Lower leg skin (tissue), 3 donors: Measurements from ENCODE around the gene MYB.

Experiments
- POLR2A ChIP-seq, 2 donors: fragments of 450-650 bp; IDR thresholded peaks; one replicate each; pipeline ENCODE4 v1.6.1; 2016 to 2017; ENCODE audit warnings: antibody characterized with exemption in 2 of 2, mild to moderate bottlenecking in 1 of 2, moderate library complexity in 1 of 2
- TF ChIP-seq, protein P1 (sequence below), 3 donors: fragments of 450-650 bp; IDR thresholded peaks; one replicate each; pipeline ENCODE4 v1.5.1; 2016; ENCODE audit warnings: antibody characterized with exemption in 3 of 3, mild to moderate bottlenecking in 3 of 3, moderate library complexity in 2 of 3

- TF ChIP-seq POLR2A (IDR thresholded peaks at IDR 0.05): no peak
- TF ChIP-seq, protein P1, sequence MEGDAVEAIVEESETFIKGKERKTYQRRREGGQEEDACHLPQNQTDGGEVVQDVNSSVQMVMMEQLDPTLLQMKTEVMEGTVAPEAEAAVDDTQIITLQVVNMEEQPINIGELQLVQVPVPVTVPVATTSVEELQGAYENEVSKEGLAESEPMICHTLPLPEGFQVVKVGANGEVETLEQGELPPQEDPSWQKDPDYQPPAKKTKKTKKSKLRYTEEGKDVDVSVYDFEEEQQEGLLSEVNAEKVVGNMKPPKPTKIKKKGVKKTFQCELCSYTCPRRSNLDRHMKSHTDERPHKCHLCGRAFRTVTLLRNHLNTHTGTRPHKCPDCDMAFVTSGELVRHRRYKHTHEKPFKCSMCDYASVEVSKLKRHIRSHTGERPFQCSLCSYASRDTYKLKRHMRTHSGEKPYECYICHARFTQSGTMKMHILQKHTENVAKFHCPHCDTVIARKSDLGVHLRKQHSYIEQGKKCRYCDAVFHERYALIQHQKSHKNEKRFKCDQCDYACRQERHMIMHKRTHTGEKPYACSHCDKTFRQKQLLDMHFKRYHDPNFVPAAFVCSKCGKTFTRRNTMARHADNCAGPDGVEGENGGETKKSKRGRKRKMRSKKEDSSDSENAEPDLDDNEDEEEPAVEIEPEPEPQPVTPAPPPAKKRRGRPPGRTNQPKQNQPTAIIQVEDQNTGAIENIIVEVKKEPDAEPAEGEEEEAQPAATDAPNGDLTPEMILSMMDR (IDR thresholded peaks at IDR 0.05): no peak
These were observed 14.6 kb upstream of the MYB start for GRCh38 chr6:135166515-135166914.
